K562 (cell line): ENCODE results near the gene JADE2. TPM values are rescaled to one million over a fixed set of nuclear protein-coding genes. Genes with fewer than 3 reads are reported as not detected.

Experiments
- ATAC-seq: fragments of 200-7000 bp; cut with Tn5 transposase; 3 replicates; pipeline ENCODE4 v1.9.1; 2020; ENCODE audit warnings: moderate library complexity
- BruUV-seq: library from RNA; stranded (reverse); fragments of 400-500 nt; replicated peaks from 2 replicates; lab custom pipeline; 2021; lab: Mats Ljungman, UMichigan
- CTCF ChIA-PET: fragments of 300-600 bp; formaldehyde crosslinking; extraction: SDS; loops from one replicate; lab custom pipeline; 2021; ENCODE audit warnings: low intra/inter-chr PET ratio; lab: Yijun Ruan, JAX
- POLR2A ChIA-PET: fragments of 300-600, 350-650 bp; sonication (Branson Sonifier 250); formaldehyde crosslinking; extraction: SDS; loops from one replicate; lab custom pipeline; 2021; ENCODE audit warnings: antibody characterized with exemption, inconsistent platforms; lab: Yijun Ruan, JAX
- DNase-seq, 4 experiments: peaks; one replicate each; pipeline versions ENCODE4 v3.0.0 to v3.0.0-alpha.2; 2011 to 2018; ENCODE audit warnings: low spot score in 3 of 4, mixed read lengths in 3 of 4; ENCODE audit errors: extremely low read depth in 1 of 4
- FAIRE-seq: peaks from 2 replicates; lab custom pipeline; 2011; peaks lifted over from hg19 to GRCh38; lab: Jason Lieb, UNC
- H2AFZ ChIP-seq: 2 replicates; pipeline ENCODE4 v1.6.0; 2011; ENCODE audit warnings: low read depth, low read length, control low read depth, inconsistent platforms
- H3K27ac ChIP-seq: fragments of 200-600 bp; 3 replicates; pipeline ENCODE4 v1.8.0; 2011; ENCODE audit warnings: low read depth, mild to moderate bottlenecking, control low read depth, inconsistent platforms, low read length, moderate library complexity, mixed read lengths; ENCODE audit errors: extremely low read depth
- H3K27me3 ChIP-seq, 2 experiments: fragments of 300-600 bp in 1 of 2; 2 replicates in 1 of 2; 3 replicates in 1 of 2; pipeline versions ENCODE4 v1.6.0 to v1.8.0; 2011; ENCODE audit warnings: inconsistent platforms in 2 of 2, low read length in 2 of 2, mild to moderate bottlenecking in 1 of 2, mixed read lengths in 1 of 2, moderate library complexity in 1 of 2; ENCODE audit not compliant: control insufficient read depth in 2 of 2, insufficient read depth in 2 of 2
- H3K36me3 ChIP-seq: fragments of 300-600 bp; 3 replicates; pipeline ENCODE4 v1.8.0; 2011; ENCODE audit warnings: mild to moderate bottlenecking, low read length, inconsistent platforms; ENCODE audit not compliant: control insufficient read depth, insufficient read depth
- H3K4me1 ChIP-seq, 2 experiments: fragments of 200-600 bp in 1 of 2; replicated peaks in 1 of 2; 2 replicates in 1 of 2; 3 replicates in 1 of 2; pipeline versions ENCODE4 v1.5.1 to v1.8.0; 2011; ENCODE audit warnings: inconsistent platforms in 2 of 2, low read length in 2 of 2, mild to moderate bottlenecking in 1 of 2, mixed read lengths in 1 of 2, moderate library complexity in 1 of 2; ENCODE audit not compliant: control insufficient read depth in 2 of 2, insufficient read depth in 2 of 2
- H3K4me2 ChIP-seq: 2 replicates; pipeline ENCODE4 v1.6.1; 2011; ENCODE audit warnings: low read length, control low read depth, inconsistent platforms, mixed read lengths; ENCODE audit not compliant: insufficient read depth
- H3K4me3 ChIP-seq: fragments of 200-600 bp; sonication (generic), shearing (Covaris generic); 2 replicates; pipeline ENCODE4 v1.5.1; 2016; ENCODE audit warnings: control low read depth, inconsistent platforms
- H3K79me2 ChIP-seq: fragments of 200-600 bp; 3 replicates; pipeline ENCODE4 v1.8.0; 2011; ENCODE audit warnings: low read length, inconsistent platforms; ENCODE audit not compliant: control insufficient read depth, insufficient read depth
- H3K9ac ChIP-seq, 2 experiments: 2 replicates each; pipeline versions ENCODE4 v1.6.0 to v1.6.1; 2011; ENCODE audit warnings: low read depth in 2 of 2, low read length in 2 of 2, control low read depth in 1 of 2, inconsistent platforms in 1 of 2, mild to moderate bottlenecking in 1 of 2, mixed read lengths in 1 of 2; ENCODE audit not compliant: insufficient read depth in 1 of 2
- H3K9me1 ChIP-seq: one replicate; pipeline ENCODE4 v1.6.0; 2011; ENCODE audit warnings: inconsistent platforms, mild to moderate bottlenecking, low read length, moderate library complexity; ENCODE audit not compliant: control insufficient read depth, insufficient read depth
- H3K9me3 ChIP-seq: replicated peaks from 2 replicates; pipeline ENCODE4 v1.5.1; 2011; ENCODE audit warnings: low read depth, low read length, inconsistent platforms; ENCODE audit not compliant: control insufficient read depth, insufficient read depth
- H4K20me1 ChIP-seq: replicated peaks from 2 replicates; pipeline ENCODE4 v1.6.1; 2011; ENCODE audit warnings: low read length, inconsistent platforms, mixed read lengths; ENCODE audit not compliant: control insufficient read depth, insufficient read depth
- CBX3 ChIP-seq, 2 experiments: IDR thresholded peaks; 1 replicate in 1 of 2; 2 replicates in 1 of 2; pipeline ENCODE4 v1.6.1; 2012; ENCODE audit warnings: inconsistent platforms in 2 of 2, low read length in 2 of 2, borderline replicate concordance in 1 of 2, control low read depth in 1 of 2
- KLF16 ChIP-seq: IDR thresholded peaks from 2 replicates; pipeline ENCODE4 v1.6.1; 2016; ENCODE audit warnings: antibody characterized with exemption
- LEF1 ChIP-seq: fragments of 450-650 bp; IDR thresholded peaks from 2 replicates; pipeline ENCODE4 v1.6.1; 2016; ENCODE audit warnings: mild to moderate bottlenecking
- MAZ ChIP-seq, 2 experiments: fragments of 450-650 bp in 1 of 2; sonication (generic) in 1 of 2; formaldehyde crosslinking; IDR thresholded peaks in 1 of 2; conservative IDR thresholded peaks in 1 of 2; 2 replicates each; pipeline versions ENCODE4 v1.4.0 to v1.5.0; 2020; ENCODE audit warnings: mild to moderate bottlenecking in 1 of 2, missing genetic modification reagents in 1 of 2
- MED1 ChIP-seq: sonication (generic); formaldehyde crosslinking; IDR thresholded peaks from 2 replicates; pipeline ENCODE4 v1.8.1; 2023; ENCODE audit warnings: missing genetic modification reagents, borderline replicate concordance
- MEF2D ChIP-seq: conservative IDR thresholded peaks from 2 replicates; pipeline ENCODE4 v1.6.1; 2016; ENCODE audit warnings: low read depth, missing genetic modification characterization, missing compliant biosample characterization
- MLLT1 ChIP-seq, 2 experiments: fragments of 450-650 bp; IDR thresholded peaks; 2 replicates each; pipeline ENCODE4 v1.6.1; 2016
- PKNOX1 ChIP-seq: fragments of 450-650 bp; IDR thresholded peaks from 2 replicates; pipeline ENCODE4 v1.6.1; 2016
- PYGO2 ChIP-seq: fragments of 450-650 bp; IDR thresholded peaks from 2 replicates; pipeline ENCODE4 v1.6.1; 2016; ENCODE audit warnings: mild to moderate bottlenecking, missing genetic modification characterization, moderate library complexity, missing compliant biosample characterization
- TAF15 ChIP-seq: fragments of 200-400 bp; formaldehyde crosslinking; IDR thresholded peaks from 2 replicates; pipeline ENCODE4 v1.6.1; 2017; ENCODE audit warnings: mild to moderate bottlenecking, low read depth, low read length, moderate library complexity
- ZBTB43 ChIP-seq: sonication (generic); formaldehyde crosslinking; IDR thresholded peaks from 2 replicates; pipeline ENCODE4 v1.8.0; 2023; ENCODE audit warnings: mild to moderate bottlenecking, missing genetic modification reagents
- ZFPM2 ChIP-seq: fragments of 250-450 bp; sonication (Bioruptor Pico); IDR thresholded peaks from 2 replicates; pipeline ENCODE4 v1.5.1; 2022; ENCODE audit warnings: mild to moderate bottlenecking
- ZNF408 ChIP-seq: fragments of 250-450 bp; sonication (Bioruptor Pico); IDR thresholded peaks from 2 replicates; pipeline ENCODE4 v1.4.0; 2020; ENCODE audit warnings: low read depth, mild to moderate bottlenecking, moderate library complexity
- ZNF431 ChIP-seq: sonication (generic); formaldehyde crosslinking; IDR thresholded peaks from 2 replicates; pipeline ENCODE4 v1.8.0; 2022; ENCODE audit warnings: mild to moderate bottlenecking, missing genetic modification reagents
- ZNF740 ChIP-seq, 3 experiments: fragments of 200-800 bp in 1 of 3; sonication (Bioruptor generic) in 1 of 3; sonication (generic) in 1 of 3; formaldehyde crosslinking in 1 of 3; IDR thresholded peaks; 2 replicates each; pipeline versions ENCODE4 v1.6.1 to v1.8.0; 2016 to 2022; ENCODE audit warnings: mild to moderate bottlenecking in 2 of 3, missing compliant biosample characterization in 2 of 3, missing genetic modification characterization in 2 of 3, missing genetic modification reagents in 1 of 3
- ZSCAN29 ChIP-seq: fragments of 450-650 bp; IDR thresholded peaks from 2 replicates; pipeline ENCODE4 v1.6.1; 2017
- WGBS: fragments of 100-300 bp; shearing (Covaris generic); methylation state at CpG from one replicate; pipeline ENCODE4 v1.1.6; 2016; ENCODE audit warnings: low coverage, mixed read lengths; ENCODE audit not compliant: insufficient coverage; ENCODE audit errors: missing lambda C conversion rate; 5-methylcytosine and 5-hydroxymethylcytosine counted together
- in situ Hi-C: fragments of 300-500 bp; cut with MboI; formaldehyde crosslinking; loops from 4 replicates; pipeline ENCODE4 v1.15.0; 2018; ENCODE audit warnings: inconsistent platforms, mixed read lengths
- intact Hi-C: fragments of 100-400 bp; cut with micrococcal nuclease; formaldehyde crosslinking; loops from 2 replicates; pipeline ENCODE4 v1.14.2; 2022
- polyA plus RNA-seq, 8 experiments: library from polyadenylated mRNA; depleted of rRNA in 4 of 8; stranded (reverse) in 5 of 8; unstranded in 3 of 8; fragments of >200 nt; fragmentation: Nextera tagmentation in 2 of 8; fragmentation: Illumina TruSeq in 1 of 8; extraction: Ambion mirVana in 2 of 8; extraction: Trizol in 1 of 8; gene quantifications; 2 replicates each; pipeline versions ENCODE4 v1.2.1 to v1.2.3, GENCODE V29; 2011 to 2014; ENCODE audit warnings: inconsistent platforms in 1 of 8, missing spikeins in 1 of 8
- total RNA-seq, 7 experiments: library from RNA; depleted of rRNA in 6 of 7; stranded (reverse); fragments of >200 nt in 6 of 7; fragmentation: Illumina TruSeq in 2 of 7; extraction: Trizol in 2 of 7; gene quantifications; 2 replicates each; pipeline versions ENCODE4 v1.2.1 to v1.2.3, GENCODE V29; 2011 to 2021; ENCODE audit warnings: low replicate concordance in 1 of 7

JADE2 gene
- total and polyA plus RNA-seq, 9 of the 15 experiments (the other 6 are each of a cell fraction or from before 2014, with no cell fraction given): 0.50 to 23.3 (median 9.1) TPM

GRCh38 chr5:134571693-134572405, 46.4 kb downstream of the JADE2 start (continued):
- no peak for TF ChIP-seq ZBTB43 (CRISPR knock-in tag)
- TF ChIP-seq LEF1: no peak
- TF ChIP-seq ZNF431: no peak
- TF ChIP-seq, all 486 proteins: peak for 0

- in situ Hi-C loops: loop anchor here (10.0 kb wide), 1 partner anchor 368 kb away; no protein-coding TSS in a partner anchor
- H3K9me1 ChIP-seq: peaks cover 4% of the 10 kb centered on the region
- 80% methylated on average over 4 of the region's 4 CpGs for WGBS
- H3K4me1 ChIP-seq: peaks cover 0 to 6% of the 10 kb centered on the region in 2 experiments; a peak in 2 of 5 replicates
- no peak overlapping the region for H3K4me2 ChIP-seq
- FAIRE-seq: no peak
- peaks cover 51% of the 10 kb centered on the region; the same call in 2 of the 3 replicates for H3K36me3 ChIP-seq
- BruUV-seq: no TSS peak
- H3K9ac ChIP-seq: no peak overlapping the region; a peak in 1 of 4 replicates
- no peaks in the 10 kb centered on the region for H3K9me3 ChIP-seq
- H3K79me2 ChIP-seq: no peaks in the 10 kb centered on the region
- no peaks in the 10 kb centered on the region; the same call in 1 of the 2 replicates for H4K20me1 ChIP-seq
- H2AFZ ChIP-seq: no peak overlapping the region
- intact Hi-C loops: no loop called here
- no peak for ATAC-seq
- no peak for DNase-seq
- no peaks in the 10 kb centered on the region for H3K27me3 ChIP-seq
- ChIA-PET CTCF (no interaction called here), POLR2A (no interaction called here)
- no peak overlapping the region for H3K27ac ChIP-seq
- H3K4me3 ChIP-seq: no peak overlapping the region
- no peak for TF ChIP-seq ZNF740 (CRISPR knock-in tag; IDR thresholded peaks at IDR 0.05)
- TF ChIP-seq ZNF740 (tag; IDR thresholded peaks at IDR 0.05): no peak
- no peak for TF ChIP-seq KLF16
- no peak for TF ChIP-seq MLLT1 (IDR thresholded peaks at IDR 0.05)
- TF ChIP-seq CBX3 (IDR thresholded peaks at IDR 0.05; ENCODE audit: borderline replicate concordance in 1 of 2, low read length in 2 of 2): no peak
- no peak for TF ChIP-seq ZNF408 (CRISPR knock-in tag)
- no peak for TF ChIP-seq MAZ (CRISPR knock-in tag; conservative IDR thresholded peaks at IDR 0.05 in 1 of 2, IDR thresholded peaks at IDR 0.05 in 1 of 2)
- TF ChIP-seq PYGO2 (tag): no peak
- no peak for TF ChIP-seq MEF2D (tag)
- TF ChIP-seq ZSCAN29: no peak
- TF ChIP-seq TAF15: no peak
- no peak for TF ChIP-seq PKNOX1
- no peak for TF ChIP-seq MED1 (CRISPR knock-in tag)
- no peak for TF ChIP-seq ZFPM2 (CRISPR knock-in tag)
Measured at GRCh38 chr5:134572811-134573210, 47.3 kb downstream of the JADE2 start.
